Mucosa of rectum (tissue), 2 donors: ENCODE measurements around the gene METRNL.

ENCODE experiments used
- H3K27ac ChIP-seq, 2 donors: one replicate each; pipeline ENCODE4 v1.7.0; 2013; ENCODE audit warnings: inconsistent platforms in 2 of 2, low read depth in 2 of 2, low read length in 2 of 2
- H3K27me3 ChIP-seq, 2 donors: one replicate each; pipeline ENCODE4 v1.7.0; 2013; ENCODE audit warnings: low read length in 2 of 2; ENCODE audit not compliant: control insufficient read depth in 2 of 2, insufficient read depth in 2 of 2
- H3K36me3 ChIP-seq, 2 donors: one replicate each; pipeline ENCODE4 v1.7.0; 2013; ENCODE audit warnings: low read length in 2 of 2; ENCODE audit not compliant: control insufficient read depth in 2 of 2, insufficient read depth in 2 of 2
- H3K4me1 ChIP-seq, 2 donors: one replicate each; pipeline ENCODE4 v1.7.0; 2013; ENCODE audit warnings: low read length in 2 of 2, mild to moderate bottlenecking in 1 of 2; ENCODE audit not compliant: control insufficient read depth in 2 of 2, insufficient read depth in 2 of 2
- H3K4me3 ChIP-seq, 2 donors: one replicate each; pipeline ENCODE4 v1.7.0; 2013; ENCODE audit warnings: low read length in 2 of 2
- H3K9ac ChIP-seq, 2 donors: one replicate each; pipeline ENCODE4 v1.7.0; 2013; ENCODE audit warnings: low read length in 2 of 2, low read depth in 1 of 2, mild to moderate bottlenecking in 1 of 2
- H3K9me3 ChIP-seq, 2 donors: one replicate each; pipeline ENCODE4 v1.7.0; 2013; ENCODE audit warnings: low read length in 2 of 2; ENCODE audit not compliant: control insufficient read depth in 2 of 2
- donor health status: healthy.
- donor health status: Normal muscosa, but diverticular disease.

The METRNL gene

GRCh38 chr17:83072600-83073358, 6.6 kb upstream of the METRNL start:
- Histone ChIP-seq H3K27me3 (peaks cover 6 to 9% of the 10 kb centered on the region in 2 donors), H3K36me3 (no peaks in the 10 kb centered on the region), H3K9ac (peak overlapping the region in 1 of 2 donors; percentile 58), H3K4me1 (peaks cover 16 to 17% of the 10 kb centered on the region in 2 donors), H3K4me3 (peak overlapping the region; percentile 25 to 26), H3K27ac (peak overlapping the region; percentile 61 to 67), H3K9me3 (no peaks in the 10 kb centered on the region)

- Histone ChIP-seq H3K4me3 (peak overlapping the region; percentile 25 to 26), H3K9ac (peak overlapping the region in 1 of 2 donors; percentile 58), H3K36me3 (no peaks in the 10 kb centered on the region), H3K27ac (peak overlapping the region; percentile 61 to 67), H3K4me1 (peaks cover 20 to 23% of the 10 kb centered on the region in 2 donors), H3K9me3 (no peaks in the 10 kb centered on the region), H3K27me3 (peaks cover 6 to 15% of the 10 kb centered on the region in 2 donors)
Observed at GRCh38 chr17:83073389-83074063, 5.9 kb upstream of the METRNL start.

GRCh38 chr17:83074486-83075223, 4.8 kb upstream of the METRNL start:
- H3K27ac ChIP-seq, result peak overlapping the region in 1 of 2 donors; percentile 43
- peaks cover 22 to 23% of the 10 kb centered on the region in 2 donors for H3K4me1 ChIP-seq
- no peaks in the 10 kb centered on the region for H3K9me3 ChIP-seq
- no peak overlapping the region for H3K4me3 ChIP-seq
- no peaks in the 10 kb centered on the region for H3K36me3 ChIP-seq
- peaks cover 6 to 15% of the 10 kb centered on the region in 2 donors for H3K27me3 ChIP-seq
- no peak overlapping the region for H3K9ac ChIP-seq

DNA sequence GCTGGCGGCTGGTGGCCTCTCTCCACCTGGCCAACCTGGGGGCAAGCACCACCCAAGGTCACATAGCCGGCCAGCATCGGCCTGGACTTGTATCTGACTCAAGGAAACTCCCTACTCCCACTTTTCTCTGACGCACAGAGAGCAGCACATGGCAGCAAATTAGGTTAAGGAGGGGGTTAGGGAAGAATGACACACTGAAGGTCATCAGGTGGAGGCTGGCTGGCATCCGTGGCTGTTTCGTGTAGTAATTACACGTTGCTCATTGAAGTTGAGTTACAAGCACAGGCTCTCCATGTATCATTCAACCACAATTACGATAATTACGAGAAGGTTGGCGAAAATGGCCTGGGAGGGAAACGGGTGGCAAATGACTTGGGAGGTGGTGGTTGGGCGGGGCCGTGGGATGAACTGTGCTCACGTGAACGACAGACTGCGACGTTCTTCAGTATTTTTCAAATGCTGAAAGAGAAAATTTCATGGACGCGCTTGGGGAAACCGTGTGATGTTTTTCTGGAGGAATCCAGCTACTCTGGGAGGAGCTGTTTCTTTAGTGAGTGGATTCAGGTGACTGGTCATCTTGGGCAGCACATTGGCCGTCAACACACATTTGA, 4.0 kb upstream of the METRNL start:
- Histone ChIP-seq H3K4me3 (no peak overlapping the region), H3K27ac (peak overlapping the region in 1 of 2 donors; percentile 43), H3K36me3 (no peaks in the 10 kb centered on the region), H3K9ac (no peak overlapping the region), H3K27me3 (peaks cover 6 to 15% of the 10 kb centered on the region in 2 donors), H3K4me1 (peaks cover 22 to 23% of the 10 kb centered on the region in 2 donors), H3K9me3 (no peaks in the 10 kb centered on the region)

- no peaks in the 10 kb centered on the region for H3K36me3 ChIP-seq
- H3K27me3 ChIP-seq, result peaks cover 6 to 15% of the 10 kb centered on the region in 2 donors
- H3K4me1 ChIP-seq, result peaks cover 29 to 31% of the 10 kb centered on the region in 2 donors
- no peak overlapping the region for H3K4me3 ChIP-seq
- H3K9ac ChIP-seq, result no peak overlapping the region
- H3K9me3 ChIP-seq, result no peaks in the 10 kb centered on the region
- H3K27ac ChIP-seq, result no peak overlapping the region
Observed at GRCh38 chr17:83076938-83077337, 2.5 kb upstream of the METRNL start.

- no peaks in the 10 kb centered on the region for H3K9me3 ChIP-seq
- H3K4me1 ChIP-seq, result peaks cover 33 to 36% of the 10 kb centered on the region in 2 donors
- H3K4me3 ChIP-seq, result no peak overlapping the region
- H3K27me3 ChIP-seq, result peaks cover 6 to 15% of the 10 kb centered on the region in 2 donors
- H3K9ac ChIP-seq, result no peak overlapping the region
- no peaks in the 10 kb centered on the region for H3K36me3 ChIP-seq
- no peak overlapping the region for H3K27ac ChIP-seq
Observed at GRCh38 chr17:83077411-83077810, 2.0 kb upstream of the METRNL start.

DNA sequence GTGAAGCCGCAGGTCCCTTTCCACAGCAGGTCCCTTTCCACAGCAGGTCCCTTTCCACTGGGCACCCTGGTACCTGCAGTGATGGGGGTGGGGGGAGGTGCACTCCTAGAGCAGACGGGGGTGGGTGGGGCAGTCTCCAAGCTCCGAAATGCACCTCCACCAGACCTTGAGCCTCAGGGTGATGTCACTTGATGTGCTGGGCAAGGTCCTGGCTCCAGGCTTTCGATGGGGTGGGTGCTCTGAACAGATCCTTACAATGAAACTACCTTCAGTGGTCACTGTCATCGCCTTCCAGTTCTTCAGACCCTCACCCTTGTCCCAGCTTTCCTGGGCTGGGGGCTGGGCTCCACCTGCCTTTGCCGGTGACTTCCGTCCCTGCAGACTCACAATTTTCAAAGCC, 1.5 kb upstream of the METRNL start:
- Histone ChIP-seq H3K27me3 (peaks cover 6 to 15% of the 10 kb centered on the region in 2 donors), H3K9ac (peak overlapping the region in 1 of 2 donors; percentile 69), H3K4me3 (no peak overlapping the region), H3K4me1 (peaks cover 35 to 36% of the 10 kb centered on the region in 2 donors), H3K36me3 (no peaks in the 10 kb centered on the region), H3K27ac (no peak overlapping the region), H3K9me3 (no peaks in the 10 kb centered on the region)

DNA sequence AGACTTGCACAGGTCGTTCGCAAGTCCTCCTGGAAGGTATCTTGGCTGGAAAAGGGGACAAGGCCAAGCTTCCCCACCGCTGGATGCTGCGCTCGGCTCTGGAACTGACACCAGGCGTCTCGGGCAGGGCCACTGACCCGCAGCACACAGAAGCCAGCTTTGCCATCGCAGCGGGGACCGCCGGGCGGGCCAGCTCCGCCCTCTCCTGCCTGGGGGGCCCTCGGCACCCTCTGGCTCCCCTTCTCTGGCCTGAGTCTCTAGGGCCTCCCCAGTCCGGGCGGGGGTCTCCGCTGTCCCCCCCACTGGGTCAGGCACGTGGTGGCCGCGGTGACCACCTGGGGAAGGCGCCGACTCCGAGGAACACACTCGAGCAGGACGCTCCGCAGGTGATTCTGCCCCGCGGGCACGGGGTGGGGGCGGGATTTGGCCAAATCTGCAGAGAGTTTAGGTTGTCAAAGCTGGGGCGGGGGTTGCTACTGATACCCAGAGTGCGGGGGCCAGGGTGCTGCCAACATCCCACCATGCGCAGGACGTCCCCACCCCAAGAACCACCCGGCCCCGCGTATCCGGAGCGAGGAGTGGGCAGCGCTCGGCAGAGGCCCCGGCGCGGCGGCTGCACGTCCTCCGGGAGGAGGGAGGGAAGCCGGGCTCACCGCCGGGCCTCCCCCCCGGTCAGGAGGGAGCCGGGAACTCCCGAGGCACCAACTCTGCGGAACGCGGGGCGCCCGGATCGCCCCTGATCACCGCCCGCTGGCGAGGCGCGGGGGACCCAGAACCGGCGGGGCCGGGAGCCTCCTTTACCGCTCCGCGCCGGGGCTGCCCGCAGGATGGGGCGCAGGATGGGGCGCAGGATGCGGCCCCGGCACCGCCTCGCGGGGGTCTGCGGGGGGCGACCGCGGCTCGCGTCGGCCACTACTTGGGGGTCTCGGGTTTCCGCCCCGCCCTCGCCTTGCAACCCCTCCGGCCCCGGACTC, 744 bp upstream of the METRNL start:
- Histone ChIP-seq H3K4me3 (peak overlapping the region; percentile 54 to 55), H3K9ac (peak overlapping the region; percentile 47 to 69), H3K4me1 (peaks cover 36 to 39% of the 10 kb centered on the region in 2 donors), H3K27me3 (peaks cover 6 to 15% of the 10 kb centered on the region in 2 donors), H3K9me3 (no peaks in the 10 kb centered on the region), H3K27ac (peak overlapping the region in 1 of 2 donors; percentile 23), H3K36me3 (no peaks in the 10 kb centered on the region)
